Loucy (cell line): ENCODE results near the gene PRKCE.

Source experiments
- EZH2phosphoT487 ChIP-seq: fragments of 200-600 bp; IDR thresholded peaks from 2 replicates; pipeline ENCODE4 v1.6.1; 2018; ENCODE audit warnings: antibody characterized with exemption, mild to moderate bottlenecking, moderate library complexity, borderline replicate concordance
- TF ChIP-seq, protein P1 (sequence below): fragments of 200-600 bp; sonication (generic); conservative IDR thresholded peaks from 2 replicates; pipeline ENCODE4 v1.5.1; 2014; ENCODE audit warnings: mild to moderate bottlenecking, antibody characterized with exemption, low read length

DNA sequence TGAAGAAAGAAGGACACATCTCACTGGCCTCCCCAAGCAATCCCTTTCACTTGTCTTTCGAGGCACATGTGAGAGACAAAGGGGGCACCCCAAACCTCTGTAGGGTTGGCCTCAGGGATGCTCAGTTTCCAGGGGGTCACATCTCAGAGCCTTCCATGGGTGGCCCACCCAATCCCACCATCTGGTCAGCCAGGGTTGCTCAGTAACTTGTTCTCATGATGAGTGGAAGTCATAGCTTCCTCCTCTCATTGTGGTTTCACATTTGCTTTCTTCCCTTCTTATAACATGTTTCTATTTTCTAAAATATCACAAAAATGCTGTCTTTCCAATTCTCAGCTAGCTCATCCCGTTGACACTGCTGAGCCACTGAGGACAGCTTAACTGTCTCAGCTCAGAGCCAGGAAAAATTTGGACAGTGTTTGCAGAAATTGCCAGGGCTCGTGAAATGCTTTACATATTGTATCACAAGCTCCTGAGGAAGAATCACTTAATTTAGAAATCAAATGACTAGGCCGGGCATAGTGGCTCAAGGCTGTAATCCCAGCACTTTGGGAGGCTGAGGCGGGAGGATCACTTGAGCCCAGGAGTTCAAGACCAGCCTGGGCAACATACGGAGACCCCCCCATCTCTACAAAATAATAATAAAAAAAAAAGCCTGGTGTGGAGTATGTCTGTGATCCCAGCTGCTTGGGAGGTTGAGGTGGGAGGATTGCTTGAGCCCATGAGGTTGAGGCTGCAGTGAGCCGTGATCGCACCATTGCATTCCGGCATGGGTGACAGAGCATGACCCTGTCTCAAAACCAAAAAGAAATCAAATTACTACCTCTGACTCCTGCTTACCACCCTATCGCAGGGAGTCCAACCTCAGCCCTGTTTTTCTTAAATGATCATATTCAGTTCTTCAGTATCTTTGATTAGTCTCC, 129.3 kb downstream of the PRKCE start:
- TF ChIP-seq, protein P1, sequence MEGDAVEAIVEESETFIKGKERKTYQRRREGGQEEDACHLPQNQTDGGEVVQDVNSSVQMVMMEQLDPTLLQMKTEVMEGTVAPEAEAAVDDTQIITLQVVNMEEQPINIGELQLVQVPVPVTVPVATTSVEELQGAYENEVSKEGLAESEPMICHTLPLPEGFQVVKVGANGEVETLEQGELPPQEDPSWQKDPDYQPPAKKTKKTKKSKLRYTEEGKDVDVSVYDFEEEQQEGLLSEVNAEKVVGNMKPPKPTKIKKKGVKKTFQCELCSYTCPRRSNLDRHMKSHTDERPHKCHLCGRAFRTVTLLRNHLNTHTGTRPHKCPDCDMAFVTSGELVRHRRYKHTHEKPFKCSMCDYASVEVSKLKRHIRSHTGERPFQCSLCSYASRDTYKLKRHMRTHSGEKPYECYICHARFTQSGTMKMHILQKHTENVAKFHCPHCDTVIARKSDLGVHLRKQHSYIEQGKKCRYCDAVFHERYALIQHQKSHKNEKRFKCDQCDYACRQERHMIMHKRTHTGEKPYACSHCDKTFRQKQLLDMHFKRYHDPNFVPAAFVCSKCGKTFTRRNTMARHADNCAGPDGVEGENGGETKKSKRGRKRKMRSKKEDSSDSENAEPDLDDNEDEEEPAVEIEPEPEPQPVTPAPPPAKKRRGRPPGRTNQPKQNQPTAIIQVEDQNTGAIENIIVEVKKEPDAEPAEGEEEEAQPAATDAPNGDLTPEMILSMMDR, result no peak
- TF ChIP-seq EZH2phosphoT487, result no peak
